GM21526 (cell line): ENCODE results near the gene TMEM176B.
"Not testable (repeated sequence)": the region's sequence is repeated elsewhere in the genome, so short reads cannot be mapped to it uniquely, and the experiment has no call there.

Experiments
- ATAC-seq: cut with Tn5 transposase; IDR thresholded peaks from one replicate; pipeline ENCODE4 v1.9.1; 2021; ENCODE audit warnings: moderate library complexity; ENCODE audit not compliant: unreplicated experiment, low FRiP score

TMEM176B gene

DNA sequence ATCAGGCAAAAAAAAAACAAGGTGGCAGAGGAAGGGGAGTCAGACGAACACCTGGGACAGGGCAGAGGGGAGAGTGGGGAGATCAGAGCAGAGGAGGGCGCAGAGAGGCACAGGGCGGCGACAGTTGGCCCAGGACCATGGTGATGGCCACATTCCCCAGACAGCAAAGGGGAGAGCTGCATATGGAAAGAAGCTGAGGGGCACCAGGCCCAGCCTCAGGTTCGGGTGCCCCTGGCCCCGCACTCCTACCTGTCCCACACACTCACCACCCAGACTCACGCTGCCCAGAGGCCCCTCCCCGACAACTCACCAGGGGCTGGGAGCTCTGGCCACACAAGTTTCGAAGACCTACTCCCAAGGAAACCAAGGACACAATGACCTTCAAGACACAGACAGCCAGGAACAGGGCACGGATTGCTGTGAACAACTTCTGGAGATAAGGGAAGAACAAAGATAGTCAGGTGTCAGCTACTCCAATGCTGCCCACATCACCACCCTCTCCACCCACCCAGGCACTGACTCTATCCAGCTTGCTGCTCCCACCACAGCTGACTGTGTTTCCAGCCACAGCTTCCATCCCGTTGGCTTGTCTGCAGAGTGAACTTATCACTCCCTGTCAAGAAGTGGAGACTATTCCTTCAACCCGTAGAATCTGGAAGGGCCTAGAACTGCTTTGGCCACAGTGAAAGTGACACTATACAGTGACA lies 8.3 kb downstream of the TMEM176B start:
- ATAC-seq = no peak

- ATAC-seq = no peak
Measured at GRCh38 chr7:150791304-150791703, 8.9 kb downstream of the TMEM176B start.

DNA sequence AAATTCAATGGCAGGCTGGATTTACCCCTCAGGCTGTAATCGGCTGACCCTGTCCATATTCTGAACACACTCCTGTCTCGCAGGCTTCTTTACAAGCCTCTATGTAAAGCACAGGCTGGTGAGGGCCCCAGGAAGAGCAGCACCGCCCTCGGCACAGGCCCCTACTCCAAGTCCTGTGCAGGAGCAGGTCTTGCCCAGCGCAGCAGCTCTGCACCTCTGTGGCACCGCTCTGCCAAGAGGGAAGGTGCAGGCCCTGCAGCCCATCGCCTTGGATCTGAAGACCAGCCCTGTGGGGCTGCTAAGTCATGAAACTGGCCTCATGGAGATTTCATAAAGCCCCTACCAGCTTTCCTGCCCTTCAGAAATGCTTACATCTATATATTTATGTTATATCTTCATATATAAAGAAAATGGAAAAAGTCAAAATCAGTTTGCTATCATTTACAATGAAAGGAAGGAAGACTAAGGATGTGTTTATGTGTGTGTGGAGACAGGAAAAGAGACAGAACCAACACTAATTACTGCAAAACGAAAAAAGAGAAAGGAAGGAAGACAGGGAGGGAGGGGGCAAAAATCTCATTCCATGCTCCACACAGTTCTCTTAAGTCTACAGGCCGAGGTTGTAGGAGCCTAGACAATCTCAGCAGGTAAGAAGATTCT lies 9.6 kb downstream of the TMEM176B start:
- no peak for ATAC-seq

DNA sequence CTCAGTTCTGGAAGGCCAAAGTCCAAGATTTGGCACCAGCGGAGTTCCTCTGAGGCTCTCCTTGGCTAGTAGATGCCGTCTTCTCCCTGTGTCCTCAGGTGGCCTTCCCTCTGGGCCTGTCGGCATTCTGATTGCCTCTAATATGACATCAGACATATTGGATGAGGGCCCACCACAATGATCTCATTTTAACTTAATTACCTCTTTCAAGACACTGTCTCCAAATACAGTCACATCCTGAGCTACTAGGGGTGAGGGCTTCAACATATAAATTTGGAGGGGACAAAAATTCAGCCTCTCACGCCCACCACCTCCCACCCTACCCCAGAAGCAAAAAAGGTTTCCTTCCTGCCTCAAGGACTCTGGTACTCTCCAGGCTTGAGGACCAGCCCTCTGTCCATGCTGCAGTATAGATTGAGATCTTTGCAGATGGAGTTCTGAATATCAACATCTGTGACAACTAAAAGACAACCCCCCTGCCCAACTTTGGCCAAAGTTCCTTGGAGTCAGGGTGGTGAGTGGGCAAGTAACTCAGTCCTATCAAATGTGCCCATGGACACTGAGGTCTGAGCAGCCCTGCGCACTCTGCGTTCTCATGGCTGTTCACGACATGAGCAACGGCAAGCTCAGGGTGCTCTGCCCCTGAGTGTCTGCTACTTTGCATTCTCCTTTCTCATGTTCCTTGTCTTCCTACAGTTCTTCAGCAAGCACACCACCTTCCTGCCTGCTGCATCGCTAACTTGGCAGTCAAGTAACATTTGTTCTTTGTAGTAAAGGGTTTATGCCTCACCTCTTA lies 11.5 kb downstream of the TMEM176B start:
- no peak for ATAC-seq

DNA sequence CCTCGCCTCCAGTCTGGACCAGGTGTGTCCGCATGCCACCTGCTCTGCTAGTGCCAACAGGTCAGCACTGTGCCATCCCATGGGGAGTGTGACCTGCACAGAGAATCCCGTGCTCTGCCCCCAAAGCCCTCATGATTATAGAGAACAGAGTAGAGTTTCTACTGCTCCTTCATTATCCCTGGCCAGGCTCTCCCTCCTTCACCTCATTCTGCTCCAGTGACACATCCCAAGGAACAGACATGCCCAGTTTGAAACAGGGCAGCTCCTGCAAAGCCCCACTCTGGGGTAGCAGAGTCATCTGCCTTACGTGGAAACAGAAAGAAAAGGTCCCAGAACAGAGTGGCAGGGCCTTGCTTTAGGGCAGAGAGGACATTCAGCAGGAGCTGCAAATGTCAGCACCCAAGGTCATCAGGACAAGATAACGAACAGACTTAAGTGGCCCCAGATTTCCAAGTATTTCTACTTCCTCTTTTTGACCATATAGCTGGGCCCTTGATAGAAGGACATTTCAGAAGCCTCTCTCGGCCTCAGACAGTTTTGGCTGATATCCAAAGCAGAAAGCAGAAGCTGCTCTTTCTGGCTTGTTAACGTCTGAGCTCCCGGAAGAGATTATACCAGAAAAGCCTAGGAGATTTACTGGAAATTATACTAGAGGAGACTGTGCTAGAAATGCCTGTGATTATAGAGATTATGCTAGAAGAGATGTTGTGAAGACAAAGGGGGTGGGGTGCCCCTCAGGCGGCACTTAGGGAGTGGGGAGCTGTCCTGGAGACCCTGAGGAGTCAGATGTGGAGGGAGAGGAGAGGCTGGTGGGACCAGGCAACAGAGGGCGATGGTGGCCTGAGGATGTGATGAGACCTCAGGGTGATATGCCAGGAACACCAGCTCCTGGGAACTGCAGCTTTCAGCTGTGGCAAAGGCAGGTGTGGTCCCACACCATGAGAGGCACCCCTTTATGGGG lies 12.6 kb downstream of the TMEM176B start:
- ATAC-seq = no peak

DNA sequence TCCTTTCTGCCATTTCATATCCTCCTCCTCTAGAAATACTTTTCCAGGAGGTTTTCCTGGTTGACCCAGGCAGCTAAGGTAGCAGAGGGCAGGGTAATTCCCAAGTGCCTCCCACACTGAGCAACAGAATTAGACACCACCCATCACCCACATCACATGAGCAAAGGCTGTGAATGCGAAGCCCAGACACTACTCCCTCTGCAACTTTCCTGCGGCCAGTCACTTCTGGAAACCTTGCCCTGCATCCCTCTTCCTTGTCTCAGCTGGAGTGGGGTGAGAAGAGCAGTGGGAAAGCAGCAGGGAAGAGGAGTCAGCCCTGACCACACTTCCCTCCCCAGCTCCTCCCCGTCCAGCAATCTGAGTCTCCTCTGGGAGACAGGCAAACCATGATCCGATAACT lies 15.2 kb downstream of the TMEM176B start:
- ATAC-seq = no peak

DNA sequence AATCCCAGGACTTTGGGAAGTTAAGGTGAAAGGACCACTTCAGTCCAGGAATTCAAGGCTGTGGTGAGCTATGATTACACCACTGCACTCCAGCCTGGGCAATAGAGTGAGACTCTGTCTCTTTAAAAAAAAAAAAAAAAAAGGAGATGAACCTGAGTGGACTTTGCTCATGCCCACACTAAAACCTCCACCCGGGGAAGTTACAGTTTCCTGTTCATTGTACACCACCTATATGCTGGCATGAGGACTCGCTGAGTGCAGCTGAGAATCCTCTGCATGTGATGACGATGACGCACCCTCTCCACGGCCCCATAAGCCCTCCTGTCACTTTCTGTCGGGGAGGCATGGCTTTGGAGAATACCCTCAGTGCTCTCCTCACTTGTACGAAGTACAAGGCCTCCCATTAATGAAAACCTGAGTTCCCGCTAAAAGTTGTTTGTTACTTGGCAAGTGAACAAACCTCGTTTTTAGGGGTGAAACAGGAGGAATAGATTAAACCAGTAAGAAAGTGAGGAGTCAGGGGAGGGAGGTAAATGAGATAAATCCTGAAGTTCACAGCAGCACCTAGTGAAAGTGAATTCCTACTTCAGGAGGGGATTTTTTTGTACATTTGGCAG lies 15.9 kb downstream of the TMEM176B start:
- no peak for ATAC-seq

DNA sequence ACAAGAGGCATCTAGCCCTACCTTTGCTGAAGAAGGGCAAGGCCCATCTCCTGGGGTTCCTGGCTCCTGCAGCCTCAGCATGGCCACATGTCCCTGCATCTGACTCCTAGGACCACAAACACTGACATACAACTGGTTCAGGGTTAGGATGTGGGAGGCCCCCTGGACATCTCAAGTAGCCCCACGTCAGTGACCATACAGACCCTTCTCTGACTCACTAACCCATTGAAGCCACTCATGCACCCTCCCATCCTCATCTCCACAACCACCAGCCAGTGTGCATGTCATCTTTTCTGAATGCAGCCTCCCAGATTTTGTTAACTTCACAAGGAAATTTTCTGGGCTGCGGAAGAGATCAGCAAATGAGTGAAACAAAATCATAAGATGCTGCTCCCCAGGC lies 18.2 kb downstream of the TMEM176B start:
- no peak for ATAC-seq

DNA sequence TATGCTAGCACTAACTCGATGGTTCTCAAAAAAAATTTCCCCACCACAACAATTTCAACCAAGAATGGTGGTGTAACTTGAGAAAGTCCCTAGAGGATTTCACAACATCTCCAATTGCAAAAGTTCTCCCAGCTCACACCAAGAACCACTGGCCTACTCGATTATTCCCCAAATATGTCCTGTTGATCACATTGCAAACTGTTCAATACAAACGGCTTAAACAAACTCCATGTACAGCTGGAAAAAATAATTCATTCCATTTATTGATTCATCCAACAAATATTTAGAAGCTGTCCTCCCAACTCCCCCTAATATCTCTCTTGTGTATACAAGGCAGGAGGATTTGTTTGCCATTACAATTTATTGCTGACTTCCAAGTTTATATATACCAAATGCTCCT lies 19.1 kb downstream of the TMEM176B start:
- ATAC-seq = no peak

DNA sequence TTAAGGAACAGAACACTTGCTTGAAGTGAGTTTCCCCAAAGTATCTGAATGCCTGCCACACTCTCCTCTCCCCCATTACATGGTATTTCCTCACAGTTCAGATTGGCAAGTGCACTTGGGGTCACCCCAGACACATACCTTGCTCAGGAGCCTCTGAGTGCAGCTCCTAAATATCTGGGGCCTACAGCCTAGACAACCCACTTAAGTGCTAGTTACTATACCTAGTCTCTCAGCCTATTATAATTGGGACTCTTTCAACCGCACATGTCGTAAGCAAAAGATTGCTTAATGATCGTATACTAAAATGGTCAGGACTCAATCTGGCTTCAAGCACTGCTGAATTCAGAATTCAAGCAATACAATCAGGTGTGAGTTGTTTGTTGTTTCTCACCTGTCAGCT lies 19.9 kb downstream of the TMEM176B start:
- no peak for ATAC-seq

- ATAC-seq = no peak
Measured at GRCh38 chr7:150778738-150779301, 21.3 kb downstream of the TMEM176B start.

DNA sequence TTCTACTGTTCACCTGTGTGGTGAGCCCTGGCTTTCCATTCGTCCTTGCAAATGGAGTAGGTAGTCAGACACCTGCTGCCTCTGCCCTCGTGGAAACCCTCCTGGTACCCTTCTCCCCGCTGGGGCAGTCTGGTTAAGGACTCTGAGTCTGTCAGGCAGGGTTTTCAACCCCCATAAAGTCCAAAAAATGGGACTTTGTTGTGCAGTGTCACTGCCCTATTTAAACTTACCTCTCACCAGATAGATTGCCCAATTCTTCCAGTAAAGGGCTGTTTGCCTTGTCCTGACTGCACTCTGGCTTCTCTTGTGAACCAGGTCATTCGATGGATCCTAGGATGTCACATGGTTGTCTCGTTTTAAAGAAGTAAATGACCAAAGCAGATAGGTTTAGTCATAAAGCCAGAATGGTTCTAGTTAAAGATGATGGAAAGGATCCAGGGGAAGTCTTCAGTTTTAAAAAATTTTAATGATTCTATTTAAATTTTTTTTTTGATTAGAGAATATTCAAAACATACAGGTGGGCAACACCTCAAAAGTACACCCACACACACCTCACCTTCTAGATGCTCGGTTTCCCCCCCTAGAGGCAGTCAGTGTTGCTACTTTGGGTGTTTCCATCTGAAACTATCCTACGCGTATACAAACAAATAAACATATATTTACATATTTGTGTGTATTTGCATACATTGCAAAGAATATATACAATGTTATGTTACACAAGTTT lies 22.0 kb downstream of the TMEM176B start:
- ATAC-seq = no peak

GRCh38 chr7:150774131-150774530 lies 26.0 kb downstream of the TMEM176B start:
- ATAC-seq = not testable (repeated sequence)

- no peak for ATAC-seq
Measured at GRCh38 chr7:150769768-150770167, 30.4 kb downstream of the TMEM176B start.

- no peak for ATAC-seq
Measured at GRCh38 chr7:150766334-150766709, 33.8 kb downstream of the TMEM176B start.

DNA sequence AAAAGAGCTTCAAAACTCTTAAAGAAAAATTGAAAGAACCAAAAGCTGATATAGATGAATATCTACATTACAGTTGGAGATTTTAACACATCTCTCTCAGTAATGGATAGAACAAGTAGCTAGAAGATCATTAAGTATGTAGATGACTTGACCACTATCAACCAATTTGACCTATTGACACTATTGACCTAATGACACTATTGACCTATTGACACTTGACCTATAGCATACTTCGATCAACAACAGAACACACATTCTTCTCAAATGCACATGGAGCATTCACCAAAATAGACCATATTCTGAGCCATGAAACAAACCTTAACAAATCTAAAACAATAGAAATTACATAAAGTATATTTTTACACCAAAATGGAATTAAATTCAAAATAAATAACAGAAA lies 40.7 kb downstream of the TMEM176B start:
- ATAC-seq = no peak

GRCh38 chr7:150756858-150757257 lies 43.3 kb downstream of the TMEM176B start:
- ATAC-seq = no peak

GRCh38 chr7:150756166-150756565 lies 44.0 kb downstream of the TMEM176B start:
- no peak for ATAC-seq

DNA sequence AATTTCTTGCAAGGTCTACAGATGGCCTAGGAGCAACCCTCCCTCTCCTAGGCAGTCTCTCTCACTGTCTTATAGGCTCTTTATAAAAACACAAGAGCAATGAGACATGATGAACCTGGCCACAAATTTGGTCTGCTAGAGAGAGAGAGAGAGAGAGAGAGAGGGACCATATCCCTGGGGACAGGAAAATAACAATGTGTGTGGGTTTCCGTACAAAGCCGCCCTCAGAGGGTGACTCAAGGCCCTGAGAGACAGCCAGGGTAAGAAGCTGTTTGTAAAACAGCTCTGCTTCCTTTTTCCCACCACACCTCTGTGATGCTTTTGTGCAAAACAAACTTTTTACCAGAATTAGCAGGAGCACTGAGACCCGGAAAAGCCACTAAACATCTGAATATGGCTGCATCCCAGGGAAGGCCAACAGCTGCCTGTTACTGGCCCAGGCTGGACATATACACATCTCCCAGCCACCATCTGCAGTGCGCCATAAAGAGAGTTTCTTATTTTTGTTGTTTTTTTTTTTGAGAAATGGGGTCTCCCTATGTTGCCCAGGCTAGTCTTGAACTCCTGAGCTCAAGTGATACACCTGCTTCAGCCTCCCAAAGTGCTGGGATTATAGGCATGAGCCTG lies 44.6 kb downstream of the TMEM176B start:
- no peak for ATAC-seq
